Mesodermal cell (in vitro differentiated cells): ENCODE results near the gene PRKCSH.
"Not testable (repeated sequence)": the region's sequence is repeated elsewhere in the genome, so short reads cannot be mapped to it uniquely, and the experiment has no call there.

Experiments used
- H3K27ac ChIP-seq: 2 replicates; pipeline ENCODE4 v1.7.0; 2013; ENCODE audit warnings: mild to moderate bottlenecking, low read depth, low read length, moderate library complexity; ENCODE audit not compliant: severe bottlenecking
- H3K36me3 ChIP-seq: 2 replicates; pipeline ENCODE4 v1.7.1; 2013; ENCODE audit warnings: mild to moderate bottlenecking, low read length, moderate library complexity; ENCODE audit not compliant: control insufficient read depth, insufficient read depth
- H3K4me1 ChIP-seq: one replicate; pipeline ENCODE4 v1.7.1; 2013; ENCODE audit warnings: mild to moderate bottlenecking, low read length; ENCODE audit not compliant: insufficient read depth, control insufficient read depth, poor library complexity, severe bottlenecking
- H3K4me3 ChIP-seq: 2 replicates; pipeline ENCODE4 v1.7.0; 2013; ENCODE audit warnings: low read length, control low read depth, mild to moderate bottlenecking; ENCODE audit not compliant: insufficient read depth, poor library complexity, severe bottlenecking; ENCODE audit errors: extremely low read depth
- H3K9me3 ChIP-seq: 2 replicates; pipeline ENCODE4 v1.7.1; 2013; ENCODE audit warnings: mild to moderate bottlenecking, low read length, moderate library complexity; ENCODE audit not compliant: control insufficient read depth
- WGBS, 2 experiments: methylation state at CpG; one replicate each; pipeline ENCODE4 v1.1.5; 2013; ENCODE audit warnings: missing lambda C conversion rate in 2 of 2; ENCODE audit not compliant: insufficient coverage in 2 of 2; 5-methylcytosine and 5-hydroxymethylcytosine counted together

Gene PRKCSH

DNA sequence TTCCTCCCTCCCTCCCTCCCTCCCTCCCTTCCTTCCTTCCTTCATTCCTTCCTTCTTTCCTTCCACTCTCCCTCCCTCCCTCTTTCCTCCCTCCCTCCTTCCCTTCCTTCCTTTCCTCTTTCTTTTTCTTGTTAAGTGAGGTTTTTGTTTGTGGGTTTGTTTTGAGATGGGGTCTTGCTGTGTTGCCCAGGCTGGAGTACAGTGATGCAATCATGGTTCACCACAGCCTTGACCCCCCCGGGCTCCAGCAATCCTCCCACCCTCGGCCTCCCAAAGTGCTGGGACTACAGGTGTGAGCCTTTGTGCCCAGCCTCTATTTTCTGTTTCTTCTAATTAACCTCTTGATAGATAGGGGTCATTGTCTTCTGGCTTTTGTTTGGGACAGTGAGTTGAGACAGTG lies 26.0 kb downstream of the PRKCSH start:
- Histone ChIP-seq H3K9me3 (no peaks in the 10 kb centered on the region), H3K27ac (no peak overlapping the region), H3K4me3 (no peak overlapping the region), H3K4me1 (no peaks in the 10 kb centered on the region), H3K36me3 (no peaks in the 10 kb centered on the region)
- WGBS, 2 experiments: 40 to 83% methylated on average over 1 of the region's 2 CpGs

DNA sequence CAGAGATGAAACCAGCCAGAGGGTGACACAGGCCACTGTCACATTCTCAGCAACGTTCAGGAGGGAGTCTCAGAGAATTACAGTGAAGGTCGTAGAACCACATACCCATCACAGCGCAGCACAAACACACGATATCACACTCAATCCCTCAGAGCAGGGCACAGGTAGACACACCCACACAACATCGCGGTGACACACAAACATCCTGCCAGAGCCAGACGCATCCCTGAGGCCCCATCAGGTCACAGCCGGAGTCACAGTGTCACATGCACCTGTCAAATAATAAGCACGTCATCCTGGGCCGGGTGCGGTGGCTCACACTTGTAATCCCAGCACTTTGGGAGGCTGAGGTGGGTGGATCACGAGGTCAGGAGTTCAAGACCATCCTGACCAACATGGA lies 28.0 kb downstream of the PRKCSH start:
- Histone ChIP-seq H3K27ac (no peak overlapping the region), H3K4me1 (no peaks in the 10 kb centered on the region), H3K4me3 (no peak overlapping the region), H3K36me3 (no peaks in the 10 kb centered on the region), H3K9me3 (no peaks in the 10 kb centered on the region)
- 86 to 91% methylated on average over 11 to 12 of the region's 12 CpGs for WGBS, 2 experiments

DNA sequence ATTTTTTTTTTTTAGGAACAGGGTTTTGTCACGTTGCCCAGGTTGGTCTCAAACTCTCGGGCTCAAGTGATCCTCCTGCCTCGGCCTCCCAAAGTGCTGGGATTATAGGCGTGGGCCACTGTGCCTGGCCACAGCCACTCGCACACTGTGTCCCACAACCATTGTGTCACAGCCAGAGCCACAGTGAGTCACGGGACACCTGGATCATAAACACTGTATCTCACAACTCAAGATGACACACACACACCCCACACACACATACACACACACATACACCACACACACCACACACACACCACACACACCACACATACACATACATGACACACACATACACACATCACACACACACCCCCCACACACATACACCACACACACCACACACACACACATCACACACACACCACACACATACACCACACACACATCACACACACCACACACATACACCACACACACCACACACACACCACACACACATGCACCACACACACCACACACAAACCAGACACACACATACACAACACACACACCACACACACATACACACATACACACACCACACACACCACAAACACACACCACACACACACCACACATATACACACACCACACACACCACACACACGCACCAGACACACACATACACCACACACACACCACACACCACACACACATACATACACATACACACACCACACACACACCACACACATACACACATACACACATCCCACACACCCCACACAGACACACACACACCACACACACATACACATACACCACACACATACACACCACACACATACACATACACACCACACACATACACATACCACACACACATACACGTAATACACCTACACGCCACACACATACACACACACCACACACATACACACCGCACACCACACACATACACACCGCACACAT lies 29.2 kb downstream of the PRKCSH start:
- WGBS, 2 experiments: 84% methylated on average over 8 to 11 of the region's 11 CpGs
- no peaks in the 10 kb centered on the region for H3K36me3 ChIP-seq

DNA sequence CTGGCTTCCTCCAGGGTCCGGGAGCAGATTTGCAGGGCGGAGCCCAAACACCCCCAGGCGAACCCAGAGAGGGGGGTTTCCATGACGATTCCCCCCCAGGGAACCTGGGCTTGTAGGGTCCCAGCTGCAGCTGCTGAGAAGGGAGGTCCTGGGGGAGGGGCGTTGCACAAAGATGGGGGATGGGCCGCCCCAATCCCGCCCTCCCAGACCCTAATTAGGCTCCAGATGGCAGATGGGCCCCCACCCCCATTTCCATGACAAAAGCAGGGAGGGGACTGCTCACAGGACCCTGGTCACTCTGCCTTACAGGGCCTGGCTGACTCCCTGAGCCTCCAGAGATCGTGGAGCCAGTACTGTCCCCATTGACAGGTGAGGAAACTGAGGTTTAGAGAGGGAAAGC lies 30.2 kb downstream of the PRKCSH start:
- Histone ChIP-seq H3K36me3 (no peaks in the 10 kb centered on the region), H3K27ac (no peak overlapping the region), H3K9me3 (no peaks in the 10 kb centered on the region), H3K4me1 (no peaks in the 10 kb centered on the region), H3K4me3 (no peak overlapping the region)
- WGBS, 2 experiments: 46 to 60% methylated on average over 5 to 7 of the region's 8 CpGs

More for the DNA sequence above, 29.2 kb downstream of the PRKCSH start:
- no peak overlapping the region for H3K27ac ChIP-seq
- no peaks in the 10 kb centered on the region for H3K9me3 ChIP-seq
- H3K4me3 ChIP-seq: no peak overlapping the region
- no peaks in the 10 kb centered on the region for H3K4me1 ChIP-seq

DNA sequence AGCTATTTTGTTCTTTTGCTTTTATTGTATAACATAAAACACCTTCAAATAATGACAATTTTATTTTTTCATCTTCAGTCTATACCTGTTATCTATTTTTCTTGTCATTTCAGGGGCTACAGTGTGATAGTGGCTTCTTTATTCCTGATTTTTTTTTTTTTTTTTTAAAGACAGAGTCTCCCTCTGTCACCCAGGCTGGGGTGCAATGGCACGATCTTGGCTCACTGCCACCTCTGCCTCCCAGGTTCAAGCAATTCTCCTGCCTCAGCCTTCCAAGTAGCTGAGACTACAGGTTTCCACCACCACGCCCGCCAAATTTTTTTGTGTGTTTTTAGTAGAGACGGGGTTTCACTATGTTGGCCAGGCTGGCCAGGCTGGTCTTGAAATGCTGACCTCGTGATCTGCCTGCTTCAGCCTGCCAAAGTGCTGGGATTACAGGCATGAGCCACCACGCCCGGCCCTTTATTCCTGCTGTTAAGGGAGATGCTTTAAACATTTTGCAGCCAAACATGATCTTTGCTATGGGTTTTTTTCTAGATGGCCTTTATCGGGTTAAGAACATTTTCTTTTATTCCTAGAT lies 32.9 kb downstream of the PRKCSH start:
- not testable (repeated sequence) for H3K4me3 ChIP-seq, H3K9me3 ChIP-seq, H3K4me1 ChIP-seq, H3K36me3 ChIP-seq, H3K27ac ChIP-seq
- WGBS, 2 experiments: 72 to 100% methylated on average over 2 to 7 of the region's 8 CpGs

DNA sequence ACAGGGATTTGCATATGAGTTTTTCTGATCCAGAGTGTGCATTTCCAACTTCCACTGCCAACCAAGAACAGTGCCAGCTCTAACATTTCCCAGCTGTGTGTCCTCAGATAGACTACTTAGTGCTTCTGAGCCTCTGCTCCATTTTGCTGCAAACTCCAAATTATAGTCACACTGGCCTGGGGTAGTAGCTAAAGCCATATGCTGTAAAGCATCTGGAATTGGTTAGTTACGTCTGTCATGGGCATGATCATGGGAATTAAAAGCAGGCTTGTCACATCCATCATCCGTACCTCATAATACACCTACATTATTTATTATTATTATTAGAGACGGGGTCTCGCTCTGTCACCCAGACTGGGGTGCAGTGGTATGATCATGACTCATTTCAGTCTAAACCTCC lies 38.3 kb downstream of the PRKCSH start:
- Histone ChIP-seq H3K4me1 (no peaks in the 10 kb centered on the region), H3K27ac (no peak overlapping the region), H3K36me3 (no peaks in the 10 kb centered on the region), H3K4me3 (no peak overlapping the region), H3K9me3 (no peaks in the 10 kb centered on the region)
- 100% methylated on average over 2 of the region's 4 CpGs; no CpG with 5 or more reads in 1 of the 2 experiments for WGBS, 2 experiments

DNA sequence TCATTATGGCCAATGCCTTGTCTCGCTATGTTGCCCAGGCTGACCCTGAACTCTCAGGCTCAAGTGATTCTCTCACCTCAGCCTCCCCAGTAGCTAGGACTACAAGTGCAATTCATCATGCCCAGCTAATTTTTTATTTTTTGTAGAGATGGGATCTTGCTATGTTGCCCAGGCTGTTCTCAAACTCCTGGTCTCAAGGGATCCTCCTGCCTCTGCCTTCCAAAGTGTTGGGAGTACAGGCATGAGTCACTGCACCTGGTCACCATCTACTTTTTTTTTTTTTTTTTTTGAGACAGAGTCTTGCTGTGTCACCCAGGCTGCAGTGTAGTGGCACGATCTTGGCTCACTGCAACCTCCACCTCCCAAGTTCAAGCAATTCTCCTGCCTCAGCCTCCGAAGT lies 39.9 kb downstream of the PRKCSH start:
- not testable (repeated sequence) for H3K9me3 ChIP-seq, H3K4me1 ChIP-seq, H3K4me3 ChIP-seq, H3K27ac ChIP-seq, H3K36me3 ChIP-seq
- 100% methylated on average over 1 of the region's 3 CpGs for WGBS, 2 experiments

DNA sequence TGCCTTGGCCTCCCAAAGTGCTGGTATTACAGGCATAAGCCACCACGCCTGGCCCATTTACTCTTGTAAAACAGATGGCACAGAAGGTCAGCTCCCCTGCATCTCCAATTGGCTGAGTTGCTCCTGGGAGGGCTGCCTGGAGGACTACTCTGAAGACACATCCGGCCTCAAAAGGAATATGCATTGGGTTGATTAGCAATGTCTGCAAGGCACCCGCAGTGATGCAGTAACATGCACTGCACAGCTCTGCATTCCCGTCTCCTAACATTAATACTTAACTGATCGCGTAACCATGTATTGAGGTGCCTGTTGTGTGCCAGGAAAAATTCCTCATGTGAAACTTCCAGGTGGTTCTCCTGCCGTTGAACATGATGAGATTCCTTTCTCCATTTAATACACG lies 40.4 kb downstream of the PRKCSH start:
- H3K9me3 ChIP-seq: no peaks in the 10 kb centered on the region
- H3K4me3 ChIP-seq: no peak overlapping the region
- H3K4me1 ChIP-seq: no peaks in the 10 kb centered on the region
- no peaks in the 10 kb centered on the region for H3K36me3 ChIP-seq
- WGBS, 2 experiments: 89 to 91% methylated on average over 6 to 7 of the region's 8 CpGs
- no peak overlapping the region for H3K27ac ChIP-seq

DNA sequence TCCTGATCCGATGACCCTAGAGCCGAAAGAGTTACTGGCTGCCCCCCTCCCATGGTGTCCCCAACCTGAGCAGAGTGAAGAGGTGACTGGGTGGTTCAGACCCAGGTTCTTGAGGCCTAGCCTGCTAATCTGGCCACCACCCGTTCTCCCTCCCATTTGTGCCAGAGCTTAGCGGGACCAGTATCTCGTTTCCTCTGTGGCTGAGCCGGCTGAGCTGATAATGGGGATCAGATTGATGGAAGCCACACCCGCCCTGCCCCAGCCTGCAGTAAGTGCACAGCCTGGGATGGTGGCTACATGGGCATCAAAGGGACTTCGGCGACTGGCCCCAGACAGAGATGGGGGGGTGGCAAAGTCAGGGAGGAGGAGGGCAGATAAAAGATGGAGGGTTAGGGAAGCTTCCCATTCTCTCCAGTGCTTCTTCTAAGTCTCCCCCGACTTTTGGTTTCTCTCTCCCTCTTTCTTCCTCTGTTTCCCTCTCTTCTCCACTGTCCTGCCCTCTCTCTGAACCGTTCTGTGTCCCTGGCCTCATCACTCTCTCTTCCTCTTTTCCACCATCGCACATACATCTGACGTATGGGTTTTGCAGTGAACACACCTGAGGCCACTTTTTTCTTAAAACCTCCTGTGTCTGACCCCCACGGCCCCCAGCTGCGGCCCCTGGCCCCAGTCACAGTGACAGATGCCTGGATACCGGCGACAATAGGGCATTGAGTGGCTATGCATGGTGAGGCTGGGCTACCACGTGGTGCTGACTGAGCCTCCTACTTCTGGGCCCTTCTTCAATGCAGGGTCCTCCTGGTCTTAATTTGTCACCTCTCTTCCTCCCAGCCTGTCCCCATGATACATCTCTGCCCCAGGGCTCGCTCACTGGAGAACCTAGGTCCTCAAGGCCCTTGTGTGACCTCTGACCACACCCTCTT lies 43.0 kb downstream of the PRKCSH start:
- Histone ChIP-seq H3K27ac (no peak overlapping the region), H3K9me3 (no peaks in the 10 kb centered on the region), H3K4me3 (no peak overlapping the region), H3K4me1 (no peaks in the 10 kb centered on the region), H3K36me3 (no peaks in the 10 kb centered on the region)
- 80 to 82% methylated on average over 15 to 19 of the region's 19 CpGs for WGBS, 2 experiments

DNA sequence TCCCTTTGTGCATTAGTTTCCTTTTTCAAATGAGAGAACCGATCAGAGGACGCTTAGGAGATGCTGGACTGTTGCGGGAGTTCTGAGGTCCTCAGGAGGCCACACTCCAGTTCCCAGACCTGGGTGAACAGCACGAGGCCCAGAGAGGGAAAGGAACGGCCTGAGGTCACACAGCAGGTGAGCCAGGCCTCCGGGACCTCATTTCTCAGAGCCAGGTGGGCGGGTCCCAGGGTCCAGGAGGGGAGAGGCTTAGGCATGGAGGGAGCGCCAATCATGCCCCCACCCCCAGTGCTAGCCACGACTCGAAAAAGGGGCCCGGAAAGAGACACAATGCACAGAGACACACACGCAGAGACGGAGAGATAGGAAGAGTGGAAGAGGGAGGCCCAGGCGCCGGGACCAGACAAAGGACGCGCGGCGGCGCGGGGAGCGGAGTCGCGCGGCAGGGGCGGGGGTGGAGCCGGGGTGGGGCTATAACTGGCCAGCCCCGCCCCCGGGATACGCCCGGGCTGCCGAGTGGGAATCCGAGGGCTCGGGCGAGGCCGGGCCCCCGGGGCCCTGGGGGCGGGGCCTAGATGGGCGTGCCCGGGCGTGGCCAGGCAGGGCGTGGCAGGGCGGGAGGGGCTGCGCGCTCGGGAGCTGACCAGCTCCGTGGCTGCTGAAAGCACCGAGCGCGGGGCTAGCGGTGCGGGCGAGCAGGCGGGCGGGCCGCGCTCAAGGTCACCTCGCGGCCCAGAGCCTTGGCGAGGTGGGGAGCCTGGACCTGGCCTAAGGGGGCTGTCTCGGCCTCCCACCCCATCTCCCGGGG lies 43.9 kb downstream of the PRKCSH start:
- no peak overlapping the region for H3K27ac ChIP-seq
- 17 to 22% methylated on average over 43 to 47 of the region's 62 CpGs for WGBS, 2 experiments
- H3K9me3 ChIP-seq: no peaks in the 10 kb centered on the region
- peaks cover 3% of the 10 kb centered on the region for H3K36me3 ChIP-seq
- no peaks in the 10 kb centered on the region for H3K4me1 ChIP-seq
- H3K4me3 ChIP-seq: no peak overlapping the region
